GM13977 (cell line): ENCODE results near the gene NELL1.

ENCODE experiments used
- DNase-seq: peaks from one replicate; pipeline ENCODE4 v3.0.0; 2012; ENCODE audit warnings: low spot score
- CTCF ChIP-seq: IDR thresholded peaks from 2 replicates; pipeline ENCODE4 v1.5.1; 2012; ENCODE audit warnings: mild to moderate bottlenecking, control low read depth; ENCODE audit not compliant: insufficient read depth; ENCODE audit errors: extremely low read depth, missing control alignments
- in situ Hi-C: fragments of 300-500 bp; cut with MboI; formaldehyde crosslinking; loops from one replicate; pipeline ENCODE4 v1.12.0; 2022; ENCODE audit warnings: low sequenced_read_pairs, low pct_unique_long_range_greater_than_20kb, mixed read lengths, inconsistent platforms; ENCODE audit not compliant: unreplicated experiment

Gene NELL1

GRCh38 chr11:21142007-21142406, 472.6 kb downstream of the NELL1 start:
- DNase-seq = no peak
- in situ Hi-C loops = no loop called here
- TF ChIP-seq CTCF = peak; percentile 16

- no peak for TF ChIP-seq CTCF
- in situ Hi-C loops = no loop called here
- no peak for DNase-seq
These were observed 475.1 kb downstream of the NELL1 start for GRCh38 chr11:21144531-21144930.

- in situ Hi-C loops = no loop called here
- no peak for TF ChIP-seq CTCF
- no peak for DNase-seq
These were observed 479.0 kb downstream of the NELL1 start for GRCh38 chr11:21148376-21148775.

- DNase-seq = no peak
These were observed 490.8 kb downstream of the NELL1 start for GRCh38 chr11:21160140-21160539.

GRCh38 chr11:21169639-21170038, 500.3 kb downstream of the NELL1 start:
- in situ Hi-C loops = no loop called here
- TF ChIP-seq CTCF = no peak
- DNase-seq = no peak

More at GRCh38 chr11:21160140-21160539, 490.8 kb downstream of the NELL1 start:
- in situ Hi-C loops = no loop called here
- TF ChIP-seq CTCF = no peak

GRCh38 chr11:21173476-21173875, 504.1 kb downstream of the NELL1 start:
- no peak for DNase-seq
- in situ Hi-C loops = no loop called here
- TF ChIP-seq CTCF = no peak

- no peak for TF ChIP-seq CTCF
- DNase-seq = no peak
- in situ Hi-C loops = no loop called here
These were observed 505.4 kb downstream of the NELL1 start for GRCh38 chr11:21174781-21175180.
